ENCODE data around the gene ARL5B.

ARL5B gene

DNA sequence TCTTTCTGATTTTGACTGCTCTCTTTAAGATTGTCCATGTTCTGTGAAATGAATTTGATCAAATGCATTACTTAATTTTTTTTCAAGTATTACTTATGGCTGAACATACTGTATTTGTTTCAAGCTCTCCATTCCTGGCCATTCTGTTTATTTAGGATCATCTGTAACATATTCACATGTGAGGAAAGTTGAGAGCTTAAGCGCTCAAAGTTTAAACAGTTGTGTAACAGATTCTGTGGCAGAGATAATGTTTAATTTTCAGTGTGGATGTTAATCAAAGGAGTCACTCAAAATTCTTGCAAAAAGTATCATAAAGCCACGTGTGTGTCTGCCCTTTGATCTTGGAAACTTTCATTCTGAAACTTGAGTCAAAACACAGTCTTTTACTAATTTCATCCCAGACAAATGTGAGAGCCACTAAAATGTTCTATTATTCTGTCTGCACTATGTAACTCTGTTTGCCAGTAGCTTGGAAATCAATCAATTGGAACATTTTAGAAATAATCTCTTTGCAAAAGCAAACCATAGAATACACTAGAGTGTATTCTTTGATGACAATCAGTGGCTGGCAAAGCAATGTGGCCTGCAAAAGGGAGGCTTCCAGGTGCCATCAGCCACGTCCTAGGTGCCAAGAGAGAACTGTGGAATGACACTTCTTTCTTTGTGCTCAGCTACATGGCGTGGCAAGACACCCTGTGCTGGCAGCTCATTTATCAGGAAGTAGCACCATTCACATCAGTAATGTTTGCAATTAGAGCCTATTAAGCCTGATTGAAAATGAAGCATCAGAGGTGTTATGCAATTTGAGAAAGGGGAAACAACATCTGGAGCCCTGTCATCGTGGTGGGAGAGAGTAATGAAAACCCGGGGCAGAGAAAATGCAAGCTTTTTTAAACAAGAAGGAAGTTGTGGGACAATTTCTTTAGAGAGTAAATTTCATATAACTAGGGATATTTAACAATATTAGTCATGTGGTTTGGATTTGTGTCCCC lies 40.9 kb downstream of the ARL5B start:
- Mint-ChIP-seq H3K27ac (no peak overlapping the region), H3K36me3 (ENCODE audit: low read depth) (no peaks in the 10 kb centered on the region), H3K9me3 (no peaks in the 10 kb centered on the region), H3K27me3 (ENCODE audit: low read depth) (peaks cover 4% of the 10 kb centered on the region), H3K4me3 (no peak overlapping the region), H3K4me1 (ENCODE audit: low read depth) (peaks cover 9% of the 10 kb centered on the region)
- no peak for DNase-seq (ENCODE audit: low spot score)

DNA sequence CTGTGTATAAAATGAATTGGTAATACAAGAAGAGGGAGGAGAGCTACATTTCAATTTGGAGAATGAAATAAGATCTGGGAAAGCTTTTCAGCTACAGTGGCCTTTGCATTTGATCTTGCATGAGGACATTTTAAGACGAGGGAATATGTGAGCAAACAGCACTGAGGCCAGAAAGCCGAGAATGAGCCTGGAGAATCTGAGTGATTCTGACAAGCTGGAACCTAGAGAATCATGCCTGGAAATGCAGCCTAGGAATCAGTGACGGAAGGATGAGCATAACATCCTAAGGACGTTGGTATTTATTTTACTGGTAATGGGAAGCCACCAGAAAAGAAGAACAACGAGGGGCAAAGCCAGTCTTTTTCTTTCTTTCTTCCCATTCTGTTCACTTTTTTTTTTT lies 44.3 kb downstream of the ARL5B start:
- DNase-seq (ENCODE audit: low spot score), result no peak
- no peaks in the 10 kb centered on the region for H3K36me3 Mint-ChIP-seq (ENCODE audit: low read depth)
- H3K4me3 Mint-ChIP-seq, result no peak overlapping the region

DNA sequence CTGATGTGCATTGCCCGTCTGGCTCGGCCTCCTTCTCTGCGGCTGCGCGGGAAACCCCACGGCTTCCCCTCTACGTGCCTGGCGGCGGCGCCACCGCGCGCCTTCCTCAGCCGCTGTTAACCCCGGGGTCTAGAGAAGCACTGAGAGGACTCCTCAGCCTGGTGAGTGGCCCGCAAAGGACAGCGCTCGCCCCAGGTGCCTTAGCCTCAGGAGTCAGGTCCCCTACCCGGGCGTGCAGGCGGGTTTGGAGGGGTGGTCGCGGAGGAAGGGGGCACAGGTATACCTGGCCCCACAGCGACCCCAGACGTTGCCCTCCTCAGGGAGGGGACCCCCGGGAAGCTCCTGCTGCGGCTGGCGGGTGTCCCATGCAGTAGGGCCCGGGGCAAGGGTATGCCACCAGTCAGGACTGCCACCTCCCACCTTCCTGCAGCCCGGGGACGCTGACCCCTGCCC lies 51.0 kb downstream of the ARL5B start:
- Mint-ChIP-seq H3K9me3 (no peaks in the 10 kb centered on the region), H3K36me3 (ENCODE audit: low read depth) (no peaks in the 10 kb centered on the region), H3K4me3 (no peak overlapping the region), H3K27ac (no peak overlapping the region), H3K27me3 (ENCODE audit: low read depth) (no peaks in the 10 kb centered on the region), H3K4me1 (ENCODE audit: low read depth) (no peaks in the 10 kb centered on the region)
- DNase-seq (ENCODE audit: low spot score), result no peak

More for the DNA sequence above, 44.3 kb downstream of the ARL5B start:
- Mint-ChIP-seq H3K4me1 (ENCODE audit: low read depth) (peaks cover 9% of the 10 kb centered on the region), H3K27me3 (ENCODE audit: low read depth) (peaks cover 4% of the 10 kb centered on the region), H3K27ac (no peak overlapping the region), H3K9me3 (no peaks in the 10 kb centered on the region)

DNA sequence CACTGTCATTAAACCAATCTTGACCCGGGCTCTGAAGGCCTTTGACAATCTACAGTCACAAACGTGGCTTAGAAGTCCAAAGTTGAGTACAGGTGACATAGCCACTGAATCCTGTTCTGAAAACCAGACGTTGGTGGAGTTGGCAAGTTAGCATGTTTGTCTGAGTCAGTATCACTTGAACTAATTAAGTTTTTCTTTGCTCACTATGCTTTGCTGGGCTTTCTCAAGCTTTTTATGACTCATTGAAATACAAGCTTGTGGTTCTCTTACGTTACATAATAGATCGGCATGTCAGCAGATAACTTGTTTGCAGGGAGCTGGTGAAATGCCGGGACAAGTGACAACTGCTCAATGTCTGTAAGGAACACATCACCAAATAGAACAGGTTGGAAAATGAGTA lies 53.8 kb downstream of the ARL5B start:
- no peaks in the 10 kb centered on the region for H3K9me3 Mint-ChIP-seq
- H3K4me1 Mint-ChIP-seq (ENCODE audit: low read depth), result no peaks in the 10 kb centered on the region
- DNase-seq (ENCODE audit: low spot score), result no peak
- no peak overlapping the region for H3K4me3 Mint-ChIP-seq
- no peak overlapping the region for H3K27ac Mint-ChIP-seq
- H3K27me3 Mint-ChIP-seq (ENCODE audit: low read depth), result no peaks in the 10 kb centered on the region
- no peaks in the 10 kb centered on the region for H3K36me3 Mint-ChIP-seq (ENCODE audit: low read depth)

DNA sequence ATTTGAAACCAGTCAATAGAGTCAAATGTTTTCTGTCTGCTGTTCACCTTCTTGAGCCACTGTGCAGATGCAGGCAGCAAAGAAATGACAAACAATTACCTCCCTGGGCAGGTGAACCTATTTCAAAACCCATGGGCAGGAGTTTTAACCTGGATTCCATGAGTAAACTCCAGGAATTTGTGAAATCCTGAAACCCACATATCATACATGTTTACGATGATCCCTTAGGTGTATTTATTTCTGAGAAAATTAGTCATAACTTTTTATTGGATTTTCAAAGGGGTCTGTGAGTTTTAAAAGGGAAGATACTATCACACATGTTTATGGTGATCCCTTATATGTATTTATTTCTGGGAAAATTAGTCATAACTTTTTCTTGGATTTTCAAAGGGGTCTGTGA lies 59.8 kb downstream of the ARL5B start:
- H3K27me3 Mint-ChIP-seq (ENCODE audit: low read depth), result no peaks in the 10 kb centered on the region
- no peaks in the 10 kb centered on the region for H3K36me3 Mint-ChIP-seq (ENCODE audit: low read depth)
- DNase-seq (ENCODE audit: low spot score), result no peak
- no peak overlapping the region for H3K4me3 Mint-ChIP-seq
- no peak overlapping the region for H3K27ac Mint-ChIP-seq
- H3K4me1 Mint-ChIP-seq (ENCODE audit: low read depth), result no peaks in the 10 kb centered on the region
- no peaks in the 10 kb centered on the region for H3K9me3 Mint-ChIP-seq

DNA sequence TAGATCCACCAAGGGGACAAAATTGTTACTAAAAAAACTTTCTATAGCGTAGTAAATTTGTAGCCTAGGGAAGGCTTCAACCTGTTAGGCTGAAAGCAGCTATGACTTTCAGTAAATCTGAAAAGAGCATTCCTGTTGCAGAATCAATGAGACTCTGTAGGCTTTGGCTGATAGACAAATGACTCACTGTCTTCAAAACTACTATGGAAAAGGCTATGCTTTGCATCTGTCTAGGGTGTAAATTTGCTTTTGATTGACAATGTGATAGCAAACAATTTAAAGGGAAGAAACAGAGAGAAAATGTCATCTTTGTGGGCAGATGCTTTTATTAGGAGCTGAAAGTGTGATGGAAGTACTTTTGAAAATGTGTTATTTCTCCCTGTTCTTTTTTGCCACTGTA lies 60.6 kb downstream of the ARL5B start:
- Mint-ChIP-seq H3K36me3 (ENCODE audit: low read depth) (no peaks in the 10 kb centered on the region), H3K27ac (no peak overlapping the region), H3K27me3 (ENCODE audit: low read depth) (no peaks in the 10 kb centered on the region), H3K4me1 (ENCODE audit: low read depth) (no peaks in the 10 kb centered on the region), H3K9me3 (no peaks in the 10 kb centered on the region), H3K4me3 (no peak overlapping the region)
- no peak for DNase-seq (ENCODE audit: low spot score)

DNA sequence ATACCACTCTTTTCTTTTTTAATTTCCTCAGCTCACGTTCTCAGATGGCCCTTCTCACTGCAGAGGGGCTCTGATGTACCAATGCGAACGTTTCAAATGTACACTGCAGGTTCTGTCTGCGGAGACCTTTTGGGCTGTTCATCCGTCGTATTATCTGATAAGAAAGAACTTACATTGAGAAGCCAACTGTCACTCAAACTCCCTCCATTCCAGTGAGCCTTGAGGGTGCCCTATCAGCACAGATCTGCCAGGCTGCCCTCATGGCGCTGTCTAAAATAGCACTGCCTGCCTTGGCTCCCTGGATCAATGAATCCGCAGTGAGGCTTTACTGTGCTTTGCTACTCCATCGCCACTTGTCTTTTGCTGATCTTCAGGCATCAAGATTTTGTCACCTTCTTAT lies 61.8 kb downstream of the ARL5B start:
- Mint-ChIP-seq H3K4me1 (ENCODE audit: low read depth) (no peaks in the 10 kb centered on the region), H3K27me3 (ENCODE audit: low read depth) (no peaks in the 10 kb centered on the region), H3K27ac (no peak overlapping the region), H3K36me3 (ENCODE audit: low read depth) (no peaks in the 10 kb centered on the region), H3K9me3 (no peaks in the 10 kb centered on the region), H3K4me3 (no peak overlapping the region)
- no peak for DNase-seq (ENCODE audit: low spot score)

DNA sequence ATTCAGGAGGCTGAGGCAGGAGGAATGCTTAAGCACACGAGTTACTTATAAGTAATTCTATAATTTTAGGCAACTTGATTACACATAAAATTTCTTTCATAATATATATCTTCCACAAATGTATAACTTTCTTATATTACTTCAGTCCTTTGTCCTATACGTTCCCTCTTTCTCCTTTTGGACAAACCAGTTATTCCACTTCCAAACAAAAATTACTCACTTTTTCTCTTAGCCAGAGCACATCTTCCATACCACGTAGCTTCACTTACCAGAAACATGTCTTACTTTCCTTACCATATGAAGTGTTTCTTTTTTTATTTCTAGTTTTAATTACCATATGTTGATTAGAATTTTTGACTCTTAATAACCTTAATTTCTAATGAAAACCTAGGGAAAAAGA lies 64.6 kb downstream of the ARL5B start:
- Mint-ChIP-seq H3K4me1 (ENCODE audit: low read depth) (no peaks in the 10 kb centered on the region), H3K9me3 (no peaks in the 10 kb centered on the region), H3K36me3 (ENCODE audit: low read depth) (no peaks in the 10 kb centered on the region), H3K4me3 (no peak overlapping the region), H3K27ac (no peak overlapping the region), H3K27me3 (ENCODE audit: low read depth) (no peaks in the 10 kb centered on the region)
- no peak for DNase-seq (ENCODE audit: low spot score)
